WTC11 (cell line): ENCODE data around the gene SDHA.

ENCODE experiments used
- CREB1 ChIP-seq: sonication (generic); formaldehyde crosslinking; IDR thresholded peaks from 2 replicates; pipeline ENCODE4 v1.8.0; 2023; ENCODE audit warnings: mild to moderate bottlenecking, missing genetic modification reagents
- CTCF ChIP-seq: fragments of 200-600 bp; IDR thresholded peaks from 2 replicates; pipeline ENCODE4 v1.8.0; 2022; ENCODE audit warnings: antibody characterized with exemption
- ERG ChIP-seq: fragments of 250-450 bp; sonication (Bioruptor Pico); IDR thresholded peaks from 2 replicates; pipeline ENCODE4 v1.8.0; 2021; ENCODE audit warnings: mild to moderate bottlenecking
- IRF2 ChIP-seq: sonication (generic); formaldehyde crosslinking; IDR thresholded peaks from 2 replicates; pipeline ENCODE4 v1.8.0; 2022; ENCODE audit warnings: low read depth, missing genetic modification reagents, borderline replicate concordance
- JUN ChIP-seq: sonication (generic); formaldehyde crosslinking; IDR thresholded peaks from 2 replicates; pipeline ENCODE4 v1.8.0; 2023; ENCODE audit warnings: mild to moderate bottlenecking, missing genetic modification reagents
- NR2C2 ChIP-seq: sonication (generic); formaldehyde crosslinking; IDR thresholded peaks from 2 replicates; pipeline ENCODE4 v1.8.0; 2022; ENCODE audit warnings: mild to moderate bottlenecking, missing genetic modification reagents
- TF ChIP-seq, protein P1 (sequence below): sonication (generic); formaldehyde crosslinking; IDR thresholded peaks from 2 replicates; pipeline ENCODE4 v1.8.0; 2022; ENCODE audit warnings: mild to moderate bottlenecking, missing genetic modification reagents
- TF ChIP-seq, protein P2 (sequence below): sonication (generic); formaldehyde crosslinking; IDR thresholded peaks from 2 replicates; pipeline ENCODE4 v1.8.1; 2023; ENCODE audit warnings: mild to moderate bottlenecking, missing genetic modification reagents, moderate library complexity

DNA sequence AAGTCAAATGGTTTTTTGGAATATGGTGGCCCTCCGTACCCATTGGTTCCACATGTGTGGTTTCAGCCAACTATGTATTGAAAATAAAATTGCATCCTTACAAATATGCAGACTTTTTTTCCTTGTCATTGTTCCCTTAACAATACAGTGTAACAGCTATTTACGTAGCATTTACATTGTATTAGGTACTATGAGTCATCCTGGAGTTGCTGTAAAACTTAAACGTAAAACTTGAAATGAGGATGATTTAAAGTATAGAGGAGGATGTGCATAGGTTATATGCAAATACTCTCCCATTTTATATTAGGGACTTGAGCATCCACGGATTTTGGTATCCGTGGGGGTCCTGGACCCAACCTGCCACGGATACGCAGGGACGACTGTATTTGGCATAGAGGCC lies 16.3 kb downstream of the SDHA start:
- TF ChIP-seq JUN: no peak
- TF ChIP-seq IRF2: no peak
- TF ChIP-seq ERG (CRISPR knock-in tag): no peak
- TF ChIP-seq, protein P1, sequence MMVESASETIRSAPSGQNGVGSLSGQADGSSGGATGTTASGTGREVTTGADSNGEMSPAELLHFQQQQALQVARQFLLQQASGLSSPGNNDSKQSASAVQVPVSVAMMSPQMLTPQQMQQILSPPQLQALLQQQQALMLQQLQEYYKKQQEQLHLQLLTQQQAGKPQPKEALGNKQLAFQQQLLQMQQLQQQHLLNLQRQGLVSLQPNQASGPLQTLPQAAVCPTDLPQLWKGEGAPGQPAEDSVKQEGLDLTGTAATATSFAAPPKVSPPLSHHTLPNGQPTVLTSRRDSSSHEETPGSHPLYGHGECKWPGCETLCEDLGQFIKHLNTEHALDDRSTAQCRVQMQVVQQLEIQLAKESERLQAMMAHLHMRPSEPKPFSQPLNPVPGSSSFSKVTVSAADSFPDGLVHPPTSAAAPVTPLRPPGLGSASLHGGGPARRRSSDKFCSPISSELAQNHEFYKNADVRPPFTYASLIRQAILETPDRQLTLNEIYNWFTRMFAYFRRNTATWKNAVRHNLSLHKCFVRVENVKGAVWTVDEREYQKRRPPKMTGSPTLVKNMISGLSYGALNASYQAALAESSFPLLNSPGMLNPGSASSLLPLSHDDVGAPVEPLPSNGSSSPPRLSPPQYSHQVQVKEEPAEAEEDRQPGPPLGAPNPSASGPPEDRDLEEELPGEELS (CRISPR knock-in tag): no peak
- no peak for TF ChIP-seq CREB1 (CRISPR knock-in tag)
- TF ChIP-seq CTCF: no peak
- TF ChIP-seq, protein P2, sequence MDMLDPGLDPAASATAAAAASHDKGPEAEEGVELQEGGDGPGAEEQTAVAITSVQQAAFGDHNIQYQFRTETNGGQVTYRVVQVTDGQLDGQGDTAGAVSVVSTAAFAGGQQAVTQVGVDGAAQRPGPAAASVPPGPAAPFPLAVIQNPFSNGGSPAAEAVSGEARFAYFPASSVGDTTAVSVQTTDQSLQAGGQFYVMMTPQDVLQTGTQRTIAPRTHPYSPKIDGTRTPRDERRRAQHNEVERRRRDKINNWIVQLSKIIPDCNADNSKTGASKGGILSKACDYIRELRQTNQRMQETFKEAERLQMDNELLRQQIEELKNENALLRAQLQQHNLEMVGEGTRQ (CRISPR knock-in tag): no peak
- no peak for TF ChIP-seq NR2C2 (CRISPR knock-in tag)
